Ureter (tissue), 1 donor: ENCODE measurements around the gene PARP8. TPM values are rescaled to one million over a fixed set of nuclear protein-coding genes. Genes with fewer than 3 reads are reported as not detected.
"Not testable (repeated sequence)": the region's sequence is repeated elsewhere in the genome, so short reads cannot be mapped to it uniquely, and the experiment has no call there.

Experiments
- DNase-seq: peaks from one replicate; pipeline ENCODE4 v3.0.0-alpha.2; 2020; ENCODE audit warnings: low spot score
- total RNA-seq: library from RNA; stranded (reverse); gene quantifications from one replicate; pipeline ENCODE4 v1.2.4, GENCODE V29; 2023
- donor health status: DM: yes; HTN: yes; CAD: no.

The PARP8 gene
- total RNA-seq, 1 donor from 2014 or later = 58.4 TPM

DNA sequence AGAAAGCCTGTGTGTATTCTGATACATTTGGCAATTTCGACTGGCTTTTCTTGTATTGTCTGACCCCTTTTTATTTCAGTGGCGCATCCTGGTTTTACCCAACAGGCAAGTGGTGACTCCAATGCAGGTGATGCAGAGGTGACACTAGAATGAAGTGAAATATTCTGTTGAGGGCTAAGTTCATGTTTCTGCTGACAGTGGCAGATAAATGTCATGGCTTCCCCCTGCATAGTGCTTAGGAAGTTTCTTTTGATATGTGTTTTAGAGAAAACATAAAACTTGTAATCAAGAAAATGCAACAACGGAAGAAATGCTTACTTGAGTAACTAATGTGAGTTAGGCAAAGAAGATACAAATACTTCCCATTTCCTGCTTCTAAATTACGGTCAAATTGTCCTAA, 13.1 kb downstream of the PARP8 start:
- DNase-seq = not testable (repeated sequence)

GRCh38 chr5:50684721-50685120, 18.3 kb downstream of the PARP8 start:
- DNase-seq = no peak

DNA sequence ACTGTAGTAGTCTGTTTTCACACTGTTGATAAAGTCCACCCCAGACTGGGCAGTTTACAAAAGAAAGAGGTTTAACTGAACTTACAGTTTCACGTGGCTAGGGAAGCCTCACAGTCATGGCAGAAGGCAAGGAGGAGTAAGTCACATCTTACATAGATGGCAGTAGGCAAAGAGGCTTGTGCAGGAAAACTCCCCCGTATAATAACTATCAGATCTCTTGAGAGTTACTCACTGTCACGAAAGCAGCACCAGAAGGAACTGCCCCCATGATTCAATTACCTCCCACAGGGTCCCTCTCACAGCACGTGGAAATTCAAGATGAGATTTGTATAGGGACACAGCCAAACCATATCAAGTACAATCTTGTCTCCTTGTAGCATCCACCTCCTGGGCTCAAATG, 21.1 kb downstream of the PARP8 start:
- no peak for DNase-seq

GRCh38 chr5:50691399-50692016, 25.1 kb downstream of the PARP8 start:
- no peak for DNase-seq

GRCh38 chr5:50694027-50694590, 27.7 kb downstream of the PARP8 start:
- DNase-seq = no peak

DNA sequence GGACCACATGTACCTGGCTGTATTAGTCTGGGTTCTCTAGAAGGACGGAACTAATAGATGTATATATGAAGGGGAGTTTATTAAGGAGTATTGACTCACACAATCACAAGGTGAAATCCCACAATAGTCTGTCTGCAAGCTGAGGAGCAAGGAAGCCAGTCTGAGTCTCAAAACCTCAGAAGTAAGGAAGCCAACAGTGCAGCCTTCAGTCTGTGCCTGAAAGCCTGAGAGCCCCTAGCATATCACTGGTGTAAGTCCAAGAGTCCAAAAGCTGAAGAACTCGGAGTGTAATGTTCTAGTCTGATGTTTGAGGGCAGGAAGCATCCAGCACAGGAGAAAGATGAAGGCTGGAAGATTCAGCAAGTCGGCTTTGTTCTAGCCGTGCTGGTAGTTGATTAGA, 28.2 kb downstream of the PARP8 start:
- DNase-seq = not testable (repeated sequence)

DNA sequence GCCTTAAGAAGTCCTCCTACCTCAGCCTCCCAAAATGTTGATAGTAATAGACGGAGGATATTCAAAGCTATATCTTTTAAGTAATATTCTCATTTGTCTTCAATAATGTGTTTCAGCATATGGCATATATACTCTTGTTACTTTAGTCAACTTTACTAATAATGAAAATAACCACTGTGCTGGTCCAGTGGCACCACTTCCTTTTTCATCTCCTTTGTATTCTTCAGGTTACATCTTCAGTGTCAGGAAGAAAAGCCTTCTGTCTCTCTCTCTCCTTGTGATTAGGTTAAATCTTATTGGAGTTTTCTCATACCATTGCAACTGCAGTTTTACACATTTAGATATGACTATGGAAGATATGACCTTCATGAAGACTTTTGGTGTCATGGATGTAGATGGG, 31.3 kb downstream of the PARP8 start:
- no peak for DNase-seq

- DNase-seq = no peak
Observed at GRCh38 chr5:50699737-50700136, 33.3 kb downstream of the PARP8 start.

- no peak for DNase-seq
Observed at GRCh38 chr5:50700706-50701105, 34.3 kb downstream of the PARP8 start.

DNA sequence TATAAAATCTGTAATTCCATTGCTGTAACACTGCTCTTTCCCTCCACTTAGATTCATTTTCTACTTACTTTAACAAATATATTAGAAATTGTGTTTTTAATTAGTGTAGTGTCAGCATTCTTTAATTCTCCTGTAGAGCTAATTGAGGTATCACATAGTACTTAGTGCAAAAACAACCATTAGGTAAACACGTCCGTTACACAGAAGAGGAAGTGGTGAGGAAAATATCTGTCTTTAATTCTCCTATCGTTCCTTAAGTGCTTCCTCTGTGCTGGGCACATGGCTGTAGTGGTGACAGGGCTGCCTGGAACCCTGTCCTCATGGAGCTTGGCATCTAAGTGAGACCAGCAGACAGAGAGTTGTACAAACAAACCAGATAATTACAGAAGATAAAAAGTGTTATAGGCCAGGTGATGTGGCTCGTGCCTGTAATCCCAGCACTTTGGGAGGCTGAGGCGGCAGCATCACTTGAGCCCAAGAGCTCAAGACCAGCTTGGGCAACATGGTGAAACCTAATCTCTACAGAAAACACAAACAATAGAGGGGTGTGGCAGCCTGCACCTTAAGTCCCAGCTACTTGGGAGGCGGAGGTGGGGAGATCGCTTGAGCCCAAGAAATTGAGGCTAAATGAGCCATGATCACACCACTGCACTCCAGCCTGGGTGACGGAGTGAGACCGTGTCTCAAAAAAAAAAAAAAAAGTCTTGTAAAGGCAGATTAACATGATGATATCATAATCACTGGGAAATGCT, 36.4 kb downstream of the PARP8 start:
- DNase-seq = no peak

GRCh38 chr5:50703367-50703666, 36.9 kb downstream of the PARP8 start:
- no peak for DNase-seq

- no peak for DNase-seq
Observed at GRCh38 chr5:50704730-50705129, 38.3 kb downstream of the PARP8 start.

DNA sequence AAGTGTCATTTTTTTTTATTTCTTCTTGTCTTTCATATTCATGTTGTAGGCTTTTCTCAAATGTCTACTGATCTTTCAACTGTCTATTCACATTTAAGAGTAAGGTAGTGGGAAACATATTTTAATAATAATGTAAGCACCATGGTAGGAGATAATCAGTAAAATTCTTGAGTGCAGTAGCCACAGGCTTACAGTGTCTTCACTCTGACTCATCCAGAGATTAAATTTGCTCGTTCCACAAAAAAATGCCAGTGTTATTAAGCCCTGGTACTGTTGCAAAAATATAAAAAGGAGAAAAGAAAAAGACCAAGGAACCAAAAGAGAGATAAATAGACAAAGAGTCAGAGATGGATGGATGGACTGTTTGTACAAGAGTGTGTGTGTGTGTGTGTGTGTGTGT, 43.0 kb downstream of the PARP8 start:
- DNase-seq = no peak

- DNase-seq = no peak
Observed at GRCh38 chr5:50710838-50711237, 44.4 kb downstream of the PARP8 start.

- peak; percentile 43 for DNase-seq
Observed at GRCh38 chr5:50711280-50711679, 44.8 kb downstream of the PARP8 start.

DNA sequence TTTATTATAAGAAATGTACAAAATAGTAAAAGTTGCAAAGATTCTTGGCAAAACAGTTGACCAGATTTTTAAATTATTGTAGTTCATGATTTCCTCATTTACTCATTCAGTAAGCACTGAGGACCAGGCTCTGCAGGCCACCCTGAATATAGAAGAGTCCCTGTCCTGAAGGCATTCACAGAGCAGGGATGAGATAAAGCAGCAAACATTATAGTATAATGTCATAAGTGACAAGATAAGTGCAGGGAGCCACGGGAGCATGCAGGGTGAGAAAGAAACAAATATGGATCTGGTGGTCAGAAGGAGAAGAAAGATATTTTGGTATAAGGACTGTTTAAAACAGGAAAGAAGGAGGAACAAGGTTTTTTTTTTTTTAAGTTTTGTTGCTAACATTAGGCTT, 46.0 kb downstream of the PARP8 start:
- no peak for DNase-seq

- DNase-seq = no peak
Observed at GRCh38 chr5:50715001-50715400, 48.6 kb downstream of the PARP8 start.

GRCh38 chr5:50716134-50716533, 49.7 kb downstream of the PARP8 start:
- no peak for DNase-seq

DNA sequence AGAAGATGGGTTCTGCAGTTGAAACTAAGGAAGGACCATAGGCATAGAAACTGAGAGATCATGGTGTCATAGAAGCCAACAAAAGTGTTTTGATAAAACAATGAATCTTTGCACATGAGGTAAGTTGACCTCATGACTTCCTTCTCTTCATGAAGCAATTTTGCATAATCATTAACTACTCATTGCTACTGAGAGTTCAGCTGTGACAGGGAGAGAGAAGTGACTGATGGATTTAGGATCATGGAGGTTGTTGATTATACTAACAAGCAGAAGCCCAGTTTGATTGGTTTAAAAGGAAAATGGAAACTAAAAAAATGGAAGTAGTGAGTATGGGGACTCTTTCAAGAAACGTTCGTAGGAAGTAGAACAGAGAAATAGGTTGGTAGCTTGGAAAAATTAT, 51.2 kb downstream of the PARP8 start:
- no peak for DNase-seq

DNA sequence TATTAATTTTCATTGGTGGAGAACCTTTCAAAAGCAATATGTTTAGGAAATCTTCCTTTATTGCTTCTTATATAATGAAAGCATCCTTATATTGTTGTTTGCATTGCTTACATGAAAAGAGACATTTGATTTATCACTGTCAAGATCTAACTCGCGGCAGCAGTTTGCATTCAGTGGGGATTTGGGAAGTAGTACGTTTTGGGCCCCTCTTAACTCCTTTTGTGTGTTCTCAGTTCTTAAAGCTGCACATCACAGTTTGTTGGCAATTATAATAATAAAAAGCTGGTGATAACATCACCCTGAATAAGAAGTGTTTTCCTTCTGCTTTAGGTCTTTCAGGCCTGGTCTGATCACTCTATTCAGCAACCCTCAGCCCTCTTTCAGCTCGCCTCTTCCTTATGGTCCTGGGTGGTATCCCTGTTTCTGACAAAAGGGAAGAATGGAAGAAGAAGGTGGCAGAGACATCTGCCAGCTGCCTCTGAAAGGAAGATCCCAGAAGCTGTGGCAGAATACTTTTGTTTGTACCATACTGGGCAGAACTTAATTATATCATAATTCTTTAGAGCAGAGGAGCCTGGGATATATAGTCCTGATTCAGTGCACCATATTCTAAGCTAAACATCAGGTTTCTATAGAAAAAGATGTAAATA, 53.7 kb downstream of the PARP8 start:
- DNase-seq = no peak

DNA sequence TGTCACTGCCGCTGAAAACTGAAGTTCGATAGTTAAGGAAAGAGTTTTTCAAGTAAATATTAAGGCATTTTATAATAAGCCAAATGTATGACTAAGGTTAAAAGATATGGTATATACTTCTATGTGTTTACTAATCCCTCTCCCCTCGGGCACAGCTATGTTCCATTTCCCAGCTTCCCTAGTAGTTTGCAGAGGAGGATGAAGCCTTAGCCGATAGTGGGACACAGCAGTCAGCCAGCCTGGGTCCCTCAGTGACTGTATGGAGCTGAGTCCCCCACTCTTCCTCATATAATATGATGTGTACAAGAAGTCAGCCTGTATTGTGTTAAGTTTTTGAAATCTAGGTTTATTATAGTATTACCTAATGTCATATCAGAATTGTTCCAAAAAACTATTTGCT, 55.8 kb downstream of the PARP8 start:
- DNase-seq = no peak

DNA sequence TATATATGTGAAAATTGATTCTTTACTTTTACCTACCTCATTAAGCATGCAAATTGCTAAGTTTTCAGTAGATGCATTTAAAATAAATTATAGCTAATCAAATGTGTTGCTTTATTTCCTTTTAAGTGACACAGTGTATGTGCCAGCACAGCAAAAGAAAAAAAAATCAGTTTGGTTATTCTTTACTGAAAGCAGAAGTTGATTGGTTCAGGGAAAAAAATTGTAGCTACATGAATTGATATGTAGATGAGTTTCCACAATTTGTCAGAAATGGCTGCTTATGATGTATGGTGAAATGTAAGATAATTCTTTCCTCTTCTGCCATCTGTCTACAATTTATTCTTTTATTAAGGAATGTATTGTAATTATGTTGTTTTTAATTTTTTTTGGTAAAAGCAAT, 57.8 kb downstream of the PARP8 start:
- DNase-seq = no peak
